Left lung (tissue), 10 donors: ENCODE measurements around the gene LYPLAL1. TPM values are rescaled to one million over a fixed set of nuclear protein-coding genes. Genes with fewer than 3 reads are reported as not detected.

ENCODE experiments used
- ATAC-seq: fragments of 200-7000 bp; cut with Tn5 transposase; one replicate; pipeline ENCODE4 v1.9.1; 2020; ENCODE audit warnings: moderate library complexity
- DNase-seq, 4 donors: peaks; one replicate each; pipeline ENCODE4 v3.0.0-alpha.2; 2013 to 2020
- H3K27ac ChIP-seq, 2 donors: fragments of 200-600 bp; sonication (generic) in 1 of 2; one replicate each; pipeline versions ENCODE4 v1.5.0 to v1.8.0; 2020 to 2021
- H3K27me3 ChIP-seq, 2 donors: fragments of 200-600 bp; sonication (generic) in 1 of 2; one replicate each; pipeline versions ENCODE4 v1.5.0 to v1.8.0; 2020 to 2021
- H3K36me3 ChIP-seq, 2 donors: fragments of 200-600 bp; sonication (generic) in 1 of 2; one replicate each; pipeline versions ENCODE4 v1.5.0 to v1.8.0; 2020 to 2021
- H3K4me1 ChIP-seq, 2 donors: fragments of 200-600 bp; one replicate each; pipeline ENCODE4 v1.8.0; 2021
- H3K4me3 ChIP-seq, 2 donors: fragments of 200-600 bp; sonication (generic) in 1 of 2; one replicate each; pipeline versions ENCODE4 v1.5.0 to v1.8.0; 2020 to 2021; ENCODE audit warnings: mild to moderate bottlenecking in 1 of 2
- H3K9me3 ChIP-seq, 2 donors: fragments of 200-600 bp; sonication (generic) in 1 of 2; one replicate each; pipeline versions ENCODE4 v1.5.0 to v1.8.0; 2020 to 2021
- CTCF ChIP-seq, 2 donors: fragments of 200-600 bp; sonication (generic) in 1 of 2; IDR thresholded peaks; one replicate each; pipeline versions ENCODE4 v1.5.0 to v1.8.0; 2021; ENCODE audit warnings: antibody characterized with exemption in 2 of 2
- intact Hi-C, 2 donors: fragments of 100-400 bp; cut with DNase I; formaldehyde crosslinking; loops; one replicate each; pipeline versions ENCODE4 v1.11.2 to v1.14.2; 2022
- polyA plus RNA-seq, 6 donors: library from polyadenylated mRNA; unstranded; fragments of 120-200 nt; gene quantifications; one replicate each; pipeline ENCODE4 v1.2.1, GENCODE V29; 2013; ENCODE audit not compliant: insufficient read length in 6 of 6
- total RNA-seq, 2 donors: library from RNA; stranded (reverse); fragmentation: NEBNext Ultra II Directional; extraction: Animal tissue kit (Norgen Biotek cat#: 25700); gene quantifications; one replicate each; pipeline ENCODE4 v1.2.1, GENCODE V29; 2021
- donor health status: DM: no; HTN: yes; CAD: no.
- donor health status: DM: no; HTN: no; CAD: no.

LYPLAL1 gene
- total and polyA plus RNA-seq, 8 donors: 24.1 to 60.9 (median 52.1) TPM

DNA sequence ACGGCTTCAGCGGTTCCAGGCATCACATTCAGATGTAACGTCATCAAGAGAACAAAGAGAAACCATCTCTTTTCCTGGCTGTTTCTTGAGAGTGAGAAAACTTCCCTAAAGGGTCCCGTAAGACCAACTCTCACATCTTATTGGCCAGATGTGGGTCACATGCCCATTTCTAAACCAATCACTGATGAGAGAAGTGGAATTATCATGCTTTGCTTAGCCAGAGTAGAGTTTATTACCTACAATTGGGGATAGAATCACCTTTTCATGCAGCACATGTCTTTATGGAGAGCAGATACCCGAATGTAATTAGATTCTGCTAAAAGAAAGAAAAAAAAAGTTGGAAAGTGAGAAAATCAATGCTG, 54.4 kb downstream of the LYPLAL1 start:
- Histone ChIP-seq H3K4me1 (no peaks in the 10 kb centered on the region), H3K27ac (no peak overlapping the region), H3K4me3 (no peak overlapping the region), H3K36me3 (peaks cover 0 to 9% of the 10 kb centered on the region in 2 donors), H3K27me3 (no peaks in the 10 kb centered on the region), H3K9me3 (no peaks in the 10 kb centered on the region)
- TF ChIP-seq CTCF (IDR thresholded peaks at IDR 0.05): no peak
- DNase-seq (no peak), ATAC-seq (no peak)
- intact Hi-C loops: no loop called here

- Histone ChIP-seq H3K9me3 (no peaks in the 10 kb centered on the region), H3K4me1 (no peaks in the 10 kb centered on the region), H3K27ac (no peak overlapping the region), H3K4me3 (no peak overlapping the region), H3K36me3 (peaks cover 0 to 9% of the 10 kb centered on the region in 2 donors), H3K27me3 (no peaks in the 10 kb centered on the region)
- DNase-seq (no peak), ATAC-seq (no peak)
- intact Hi-C loops: no loop called here
- TF ChIP-seq CTCF (IDR thresholded peaks at IDR 0.05): no peak
Observed at GRCh38 chr1:219232890-219233289, 59.2 kb downstream of the LYPLAL1 start.

DNA sequence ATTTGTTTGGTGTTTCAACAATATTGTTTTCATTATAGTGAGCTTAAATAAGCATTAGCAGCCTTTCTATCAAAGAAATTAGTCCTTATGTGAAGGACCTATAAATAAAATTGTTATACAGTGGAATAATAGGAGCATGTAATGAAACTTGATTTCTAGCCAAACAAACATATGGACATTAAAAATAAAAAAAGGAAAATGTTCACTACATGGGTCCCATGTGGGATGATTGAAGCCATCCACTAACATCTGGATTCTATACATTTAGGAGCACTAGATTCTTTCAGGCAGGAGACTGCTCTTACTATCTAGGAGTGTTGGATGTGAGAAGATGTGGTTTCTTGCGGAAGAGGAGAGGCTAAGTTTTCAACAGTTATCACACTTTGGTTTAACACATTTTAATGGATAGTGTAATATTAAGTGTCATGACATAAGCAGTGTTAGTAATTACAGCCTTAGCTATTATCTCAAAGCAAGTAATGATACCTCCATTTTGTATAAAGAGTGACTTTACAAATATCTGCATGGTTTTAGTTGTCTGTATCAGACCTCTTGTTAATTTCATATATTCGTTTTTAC, 62.3 kb downstream of the LYPLAL1 start:
- Histone ChIP-seq H3K4me3 (no peak overlapping the region), H3K4me1 (no peaks in the 10 kb centered on the region), H3K9me3 (no peaks in the 10 kb centered on the region), H3K36me3 (no peaks in the 10 kb centered on the region), H3K27me3 (no peaks in the 10 kb centered on the region), H3K27ac (no peak overlapping the region)
- no peak for TF ChIP-seq CTCF (IDR thresholded peaks at IDR 0.05)
- intact Hi-C loops: no loop called here
- DNase-seq (no peak), ATAC-seq (no peak)

DNA sequence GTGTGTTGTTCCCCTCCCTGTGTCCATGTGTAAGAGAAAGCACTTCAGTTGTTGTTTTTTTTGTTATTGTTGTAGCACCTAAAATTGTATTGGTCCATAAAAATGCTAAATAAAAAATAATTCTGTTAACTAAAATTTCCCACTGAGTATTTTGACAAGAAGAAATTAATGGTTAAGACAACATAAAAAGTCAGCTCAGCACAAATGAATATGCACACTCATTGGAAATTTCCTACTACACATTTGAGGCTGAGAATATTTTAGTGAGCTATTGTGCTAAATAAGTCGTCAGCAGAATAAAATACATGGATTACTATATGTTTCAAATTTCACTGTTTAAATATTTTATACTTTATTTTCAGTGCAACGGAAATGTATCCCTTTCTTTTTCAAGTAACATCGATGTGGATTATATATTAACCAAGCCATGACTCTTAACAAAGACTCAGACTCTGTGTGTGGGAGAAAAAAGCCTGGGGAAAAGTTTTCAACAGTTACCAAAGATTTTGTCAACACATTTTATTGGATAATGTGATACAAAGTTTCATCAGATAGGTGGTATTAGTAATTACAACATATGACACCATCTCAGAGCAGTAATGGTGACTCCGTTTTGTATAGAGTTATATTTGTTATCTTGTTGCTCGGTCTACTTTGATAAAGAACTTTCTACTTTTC, 63.4 kb downstream of the LYPLAL1 start:
- H3K27me3 ChIP-seq: no peaks in the 10 kb centered on the region
- H3K36me3 ChIP-seq: no peaks in the 10 kb centered on the region
- no peaks in the 10 kb centered on the region for H3K4me1 ChIP-seq
- no peak overlapping the region for H3K4me3 ChIP-seq
- TF ChIP-seq CTCF (IDR thresholded peaks at IDR 0.05): no peak
- DNase-seq (no peak), ATAC-seq (no peak)
- no peak overlapping the region for H3K27ac ChIP-seq
- intact Hi-C loops: no loop called here
- H3K9me3 ChIP-seq: no peaks in the 10 kb centered on the region

GRCh38 chr1:219239518-219239917, 65.8 kb downstream of the LYPLAL1 start:
- intact Hi-C loops: no loop called here

More at GRCh38 chr1:219239518-219239917, 65.8 kb downstream of the LYPLAL1 start:
- ATAC-seq (no peak), DNase-seq (no peak)
- no peak overlapping the region for H3K4me3 ChIP-seq
- no peaks in the 10 kb centered on the region for H3K4me1 ChIP-seq
- no peaks in the 10 kb centered on the region for H3K9me3 ChIP-seq
- no peaks in the 10 kb centered on the region for H3K27me3 ChIP-seq
- no peak for TF ChIP-seq CTCF (IDR thresholded peaks at IDR 0.05)
- H3K36me3 ChIP-seq: no peaks in the 10 kb centered on the region
- no peak overlapping the region for H3K27ac ChIP-seq
